HepG2 (cell line): ENCODE measurements around the gene TDRD10. TPM values are rescaled to one million over a fixed set of nuclear protein-coding genes. Genes with fewer than 3 reads are reported as not detected.

ENCODE experiments used
- ARID3A ChIP-seq: IDR thresholded peaks from 2 replicates; pipeline ENCODE4 v1.6.1; 2012; ENCODE audit warnings: low read depth, low read length, improper control_type of control experiment
- CEBPG ChIP-seq: IDR thresholded peaks from 2 replicates; pipeline ENCODE4 v1.6.1; 2016
- HOMEZ ChIP-seq: IDR thresholded peaks from 2 replicates; pipeline ENCODE4 v1.6.1; 2016; ENCODE audit warnings: low read depth
- HOXD1 ChIP-seq: sonication (generic); formaldehyde crosslinking; IDR thresholded peaks from 2 replicates; pipeline ENCODE4 v1.5.0; 2020; ENCODE audit warnings: missing genetic modification reagents
- IRF1 ChIP-seq: sonication (generic); formaldehyde crosslinking; IDR thresholded peaks from 2 replicates; pipeline ENCODE4 v1.4.0; 2020; ENCODE audit warnings: low read depth, mild to moderate bottlenecking, missing genetic modification reagents
- KLF6 ChIP-seq: IDR thresholded peaks from 2 replicates; pipeline ENCODE4 v1.8.0; 2016; ENCODE audit warnings: missing biosample characterization, missing genetic modification reagents
- RELA ChIP-seq: sonication (generic); formaldehyde crosslinking; IDR thresholded peaks from 2 replicates; pipeline ENCODE4 v1.4.0; 2020; ENCODE audit warnings: missing genetic modification reagents
- YY1 ChIP-seq: IDR thresholded peaks from 2 replicates; pipeline ENCODE4 v1.6.1; 2011; ENCODE audit warnings: low read length, low read depth, moderate library complexity, mild to moderate bottlenecking; ENCODE audit not compliant: insufficient read depth, insufficient replicate concordance
- ZNF230 ChIP-seq: sonication (generic); formaldehyde crosslinking; IDR thresholded peaks from 2 replicates; pipeline ENCODE4 v1.4.0; 2020; ENCODE audit warnings: mild to moderate bottlenecking, missing genetic modification reagents
- ZNF235 ChIP-seq: sonication (generic); formaldehyde crosslinking; IDR thresholded peaks from 2 replicates; pipeline ENCODE4 v1.8.1; 2023; ENCODE audit warnings: mild to moderate bottlenecking, missing genetic modification reagents, borderline replicate concordance
- polyA plus RNA-seq, 8 experiments: library from polyadenylated mRNA; depleted of rRNA in 3 of 8; stranded (reverse) in 7 of 8; unstranded in 1 of 8; fragments of >200 nt; fragmentation: Illumina TruSeq in 4 of 8; extraction: Trizol in 4 of 8; gene quantifications; 2 replicates each; pipeline versions ENCODE4 v1.2.1 to v1.2.3, GENCODE V29; 2011 to 2016; ENCODE audit warnings: low read depth in 4 of 8, missing spikeins in 1 of 8, mixed read lengths in 1 of 8; ENCODE audit not compliant: insufficient read depth in 1 of 8
- total RNA-seq, 5 experiments: library from RNA; depleted of rRNA; stranded (reverse); fragments of >200 nt; fragmentation: Illumina TruSeq; extraction: Trizol; gene quantifications; 2 replicates each; pipeline ENCODE4 v1.2.3, GENCODE V29; 2016; ENCODE audit warnings: low read depth in 1 of 5

The TDRD10 gene
- total and polyA plus RNA-seq, 2 of the 13 experiments (the other 11 are each of a cell fraction or from before 2014, with no cell fraction given): not detected

GRCh38 chr1:154479764-154480421, 22.1 kb upstream of the TDRD10 start (continued):
- no peak for TF ChIP-seq ZNF235
- TF ChIP-seq RELA (CRISPR knock-in tag): no peak
- no peak for TF ChIP-seq HOMEZ
- TF ChIP-seq CEBPG (CRISPR knock-in tag): 0 out of 2 replicates have a peak, but pooled peaks have one; percentile 10
- no peak for TF ChIP-seq HOXD1
- peak; percentile 49; the same call in 1 of the 2 replicates for TF ChIP-seq ARID3A
- TF ChIP-seq YY1: peak; percentile 16
- no peak for TF ChIP-seq KLF6 (CRISPR knock-in tag)
- TF ChIP-seq ZNF230 (CRISPR knock-in tag): no peak
- no peak for TF ChIP-seq IRF1 (CRISPR knock-in tag)
